Transverse colon (tissue), 4 donors: ENCODE data around the gene SRGAP2B. TPM values are rescaled to one million over a fixed set of nuclear protein-coding genes. Genes with fewer than 3 reads are reported as not detected.
"Not testable (repeated sequence)": the region's sequence is repeated elsewhere in the genome, so short reads cannot be mapped to it uniquely, and the experiment has no call there.

Experiments
- DNase-seq: peaks from one replicate; pipeline ENCODE4 v3.0.0-alpha.2; 2019
- H3K27ac ChIP-seq, 4 donors: fragments of 200-600 bp; sonication (generic); 2 replicates each; pipeline ENCODE4 v1.5.1; 2016 to 2018; ENCODE audit warnings: inconsistent platforms in 4 of 4
- H3K27me3 ChIP-seq: fragments of 200-600 bp; sonication (generic); 2 replicates; pipeline ENCODE4 v1.5.1; 2017; ENCODE audit warnings: inconsistent platforms
- H3K36me3 ChIP-seq, 4 donors: fragments of 200-600 bp; sonication (generic); 2 replicates each; pipeline ENCODE4 v1.5.1; 2017 to 2019; ENCODE audit warnings: inconsistent platforms in 4 of 4
- H3K4me1 ChIP-seq, 4 donors: fragments of 200-600 bp; sonication (generic); 2 replicates each; pipeline ENCODE4 v1.5.1; 2017 to 2020; ENCODE audit warnings: inconsistent platforms in 4 of 4
- H3K4me3 ChIP-seq, 4 donors: fragments of 200-600 bp; sonication (generic); 1 replicate in 1 of 4; 2 replicates in 3 of 4; pipeline versions ENCODE4 v1.5.1 to v1.6.1; 2017 to 2019; ENCODE audit warnings: inconsistent platforms in 4 of 4
- H3K9me3 ChIP-seq, 2 donors: fragments of 200-600 bp; sonication (generic); 2 replicates each; pipeline ENCODE4 v1.5.1; 2017 to 2019; ENCODE audit warnings: inconsistent platforms in 2 of 2
- WGBS, 2 donors: methylation state at CpG; one replicate each; pipeline ENCODE4 v1.1.5; 2018; ENCODE audit warnings: low coverage in 1 of 2; 5-methylcytosine and 5-hydroxymethylcytosine counted together
- in situ Hi-C, 4 donors: fragments of 200-750 bp; cut with MboI; loops; one replicate each; pipeline versions ENCODE4 v1.15.0 to v1.15.1; 2017; ENCODE audit warnings: low sequenced_read_pairs in 3 of 4, low pct_ligation_motif_present in 1 of 4, low pct_unique_long_range_greater_than_20kb in 1 of 4
- intact Hi-C: fragments of 100-400 bp; cut with DNase I; formaldehyde crosslinking; loops from one replicate; pipeline ENCODE4 v1.15.1; 2023; ENCODE audit warnings: low total_unique reads
- total RNA-seq, 4 donors: library from RNA; depleted of rRNA; stranded (reverse); fragments of >200 nt; gene quantifications; one replicate each; pipeline ENCODE4 v1.1.0, GENCODE V29; 2016

The SRGAP2B gene
- total RNA-seq, 4 donors from 2014 or later = 0.75 to 10.6 (median 6.4) TPM

GRCh38 chr1:145063285-145063684 lies 31.8 kb downstream of the SRGAP2B start:
- in situ Hi-C loops, H3K27me3 ChIP-seq, H3K4me3 ChIP-seq, intact Hi-C loops, H3K9me3 ChIP-seq, H3K36me3 ChIP-seq, H3K4me1 ChIP-seq, H3K27ac ChIP-seq, DNase-seq: not testable (repeated sequence)
- 83% methylated on average over 1 of the region's 2 CpGs; no CpG with 5 or more reads in 1 of the 2 donors for WGBS, 2 donors

- H3K9me3 ChIP-seq, H3K27me3 ChIP-seq, intact Hi-C loops, DNase-seq, H3K27ac ChIP-seq, H3K4me1 ChIP-seq, H3K36me3 ChIP-seq, in situ Hi-C loops, H3K4me3 ChIP-seq: not testable (repeated sequence)
- no CpG with 5 or more reads among the region's 3 CpGs for WGBS, 2 donors
Measured at GRCh38 chr1:145058184-145058583, 36.9 kb downstream of the SRGAP2B start.

- H3K27me3 ChIP-seq, H3K9me3 ChIP-seq, H3K4me3 ChIP-seq, H3K27ac ChIP-seq, in situ Hi-C loops, H3K36me3 ChIP-seq, DNase-seq, intact Hi-C loops, H3K4me1 ChIP-seq: not testable (repeated sequence)
- WGBS, 2 donors = no CpG with 5 or more reads among the region's 4 CpGs
Measured at GRCh38 chr1:145055217-145055760, 39.8 kb downstream of the SRGAP2B start.

- H3K9me3 ChIP-seq, H3K36me3 ChIP-seq, H3K4me1 ChIP-seq, intact Hi-C loops, H3K27ac ChIP-seq, in situ Hi-C loops, H3K27me3 ChIP-seq, H3K4me3 ChIP-seq, DNase-seq: not testable (repeated sequence)
- WGBS, 2 donors = no CpG with 5 or more reads among the region's 4 CpGs
Measured at GRCh38 chr1:145053428-145053827, 41.7 kb downstream of the SRGAP2B start.

GRCh38 chr1:145052019-145052776 lies 42.9 kb downstream of the SRGAP2B start:
- H3K4me1 ChIP-seq, intact Hi-C loops, H3K9me3 ChIP-seq, H3K36me3 ChIP-seq, in situ Hi-C loops, H3K27me3 ChIP-seq, H3K27ac ChIP-seq, DNase-seq, H3K4me3 ChIP-seq: not testable (repeated sequence)
- no CpG with 5 or more reads among the region's 10 CpGs for WGBS, 2 donors

GRCh38 chr1:145048181-145048856 lies 46.8 kb downstream of the SRGAP2B start:
- DNase-seq, H3K4me1 ChIP-seq, intact Hi-C loops, H3K9me3 ChIP-seq, H3K27me3 ChIP-seq, H3K27ac ChIP-seq, in situ Hi-C loops, H3K4me3 ChIP-seq, H3K36me3 ChIP-seq: not testable (repeated sequence)
- WGBS, 2 donors = no CpG with 5 or more reads among the region's 6 CpGs

GRCh38 chr1:145047553-145047952 lies 47.6 kb downstream of the SRGAP2B start:
- DNase-seq, H3K27me3 ChIP-seq, in situ Hi-C loops, H3K27ac ChIP-seq, H3K36me3 ChIP-seq, H3K4me3 ChIP-seq, H3K4me1 ChIP-seq, intact Hi-C loops, H3K9me3 ChIP-seq: not testable (repeated sequence)
- WGBS, 2 donors = no CpG with 5 or more reads among the region's 1 CpG

GRCh38 chr1:145045571-145046273 lies 49.4 kb downstream of the SRGAP2B start:
- H3K4me3 ChIP-seq, H3K4me1 ChIP-seq, H3K9me3 ChIP-seq, H3K27ac ChIP-seq, intact Hi-C loops, H3K27me3 ChIP-seq, in situ Hi-C loops, H3K36me3 ChIP-seq, DNase-seq: not testable (repeated sequence)
- no CpG with 5 or more reads among the region's 5 CpGs for WGBS, 2 donors

GRCh38 chr1:145041519-145041918 lies 53.6 kb downstream of the SRGAP2B start:
- H3K9me3 ChIP-seq, DNase-seq, H3K4me1 ChIP-seq, intact Hi-C loops, in situ Hi-C loops, H3K4me3 ChIP-seq, H3K27me3 ChIP-seq, H3K27ac ChIP-seq, H3K36me3 ChIP-seq: not testable (repeated sequence)
- no CpG with 5 or more reads among the region's 1 CpG for WGBS, 2 donors

GRCh38 chr1:145036019-145036418 lies 59.1 kb downstream of the SRGAP2B start:
- H3K4me3 ChIP-seq, H3K4me1 ChIP-seq, H3K27ac ChIP-seq, H3K9me3 ChIP-seq, intact Hi-C loops, H3K27me3 ChIP-seq, DNase-seq, in situ Hi-C loops, H3K36me3 ChIP-seq: not testable (repeated sequence)
- WGBS, 2 donors = 83% methylated on average over 1 to 2 of the region's 2 CpGs
